Hematopoietic multipotent progenitor cell treated with erythropoietin and hydrocortisone succinate and interleukin-3 and kit ligand, for 17 days (in vitro differentiated cells): ENCODE data around the gene MAP4.
"Not testable (repeated sequence)": the region's sequence is repeated elsewhere in the genome, so short reads cannot be mapped to it uniquely, and the experiment has no call there.

Experiments
- DNase-seq: peaks from one replicate; pipeline ENCODE4 v3.0.0-alpha.2; 2015; ENCODE audit warnings: low spot score

The MAP4 gene

GRCh38 chr3:47896736-47897135, 119.5 kb downstream of the MAP4 start:
- DNase-seq: no peak

- DNase-seq: no peak
Observed at GRCh38 chr3:47895241-47895640, 121.0 kb downstream of the MAP4 start.

- no peak for DNase-seq
Observed at GRCh38 chr3:47892286-47893040, 123.8 kb downstream of the MAP4 start.

GRCh38 chr3:47891613-47892005, 124.6 kb downstream of the MAP4 start:
- no peak for DNase-seq

- no peak for DNase-seq
Observed at GRCh38 chr3:47890828-47891612, 125.2 kb downstream of the MAP4 start.

- no peak for DNase-seq
Observed at GRCh38 chr3:47890126-47890827, 125.9 kb downstream of the MAP4 start.

GRCh38 chr3:47888986-47889757, 127.0 kb downstream of the MAP4 start:
- no peak for DNase-seq

GRCh38 chr3:47887991-47888390, 128.2 kb downstream of the MAP4 start:
- DNase-seq: not testable (repeated sequence)

- no peak for DNase-seq
Observed at GRCh38 chr3:47885168-47885567, 131.0 kb downstream of the MAP4 start.

GRCh38 chr3:47884603-47885002, 131.6 kb downstream of the MAP4 start:
- no peak for DNase-seq

- no peak for DNase-seq
Observed at GRCh38 chr3:47882338-47882737, 133.9 kb downstream of the MAP4 start.

GRCh38 chr3:47877719-47878118, 138.5 kb downstream of the MAP4 start:
- no peak for DNase-seq

GRCh38 chr3:47877290-47877689, 138.9 kb downstream of the MAP4 start:
- DNase-seq: no peak

- DNase-seq: no peak
Observed at GRCh38 chr3:47874913-47875312, 141.3 kb downstream of the MAP4 start.

- no peak for DNase-seq
Observed at GRCh38 chr3:47874438-47874837, 141.8 kb downstream of the MAP4 start.

GRCh38 chr3:47872916-47873315, 143.3 kb downstream of the MAP4 start:
- DNase-seq: no peak

GRCh38 chr3:47871389-47871788, 144.8 kb downstream of the MAP4 start:
- peak; percentile 57 for DNase-seq

- peak; percentile 18 for DNase-seq
Observed at GRCh38 chr3:47870702-47871260, 145.4 kb downstream of the MAP4 start.

- DNase-seq: no peak
Observed at GRCh38 chr3:47870156-47870555, 146.1 kb downstream of the MAP4 start.

GRCh38 chr3:47868306-47868705, 147.9 kb downstream of the MAP4 start:
- DNase-seq: no peak

- DNase-seq: no peak
Observed at GRCh38 chr3:47867451-47868044, 148.7 kb downstream of the MAP4 start.
